ENCODE data around the gene SH3TC2. TPM values are rescaled to one million over a fixed set of nuclear protein-coding genes. Genes with fewer than 3 reads are reported as not detected.
A peak's percentile ranks its signal among the peaks of the same experiment; 100 is the strongest.

Gene SH3TC2
- total RNA-seq, 4 donors from 2014 or later: 2.5 to 3.8 (median 2.9) TPM

- Histone ChIP-seq H3K4me1 (peaks cover 0 to 27% (median 6%) of the 10 kb centered on the region in 3 donors), H3K4me3 (no peak overlapping the region), H3K27ac (no peak overlapping the region), H3K9me3 (no peaks in the 10 kb centered on the region), H3K27me3 (no peaks in the 10 kb centered on the region), H3K36me3 (no peaks in the 10 kb centered on the region)
- WGBS, 2 donors: 65 to 68% methylated on average over 5 of the region's 5 CpGs
- intact Hi-C loops (cut with DNase I): loop anchor here (10.0 kb wide), 1 partner anchor 267 kb away; no protein-coding TSS in a partner anchor
- TF ChIP-seq POLR2A (IDR thresholded peaks at IDR 0.05): no peak
- TF ChIP-seq, protein P1, sequence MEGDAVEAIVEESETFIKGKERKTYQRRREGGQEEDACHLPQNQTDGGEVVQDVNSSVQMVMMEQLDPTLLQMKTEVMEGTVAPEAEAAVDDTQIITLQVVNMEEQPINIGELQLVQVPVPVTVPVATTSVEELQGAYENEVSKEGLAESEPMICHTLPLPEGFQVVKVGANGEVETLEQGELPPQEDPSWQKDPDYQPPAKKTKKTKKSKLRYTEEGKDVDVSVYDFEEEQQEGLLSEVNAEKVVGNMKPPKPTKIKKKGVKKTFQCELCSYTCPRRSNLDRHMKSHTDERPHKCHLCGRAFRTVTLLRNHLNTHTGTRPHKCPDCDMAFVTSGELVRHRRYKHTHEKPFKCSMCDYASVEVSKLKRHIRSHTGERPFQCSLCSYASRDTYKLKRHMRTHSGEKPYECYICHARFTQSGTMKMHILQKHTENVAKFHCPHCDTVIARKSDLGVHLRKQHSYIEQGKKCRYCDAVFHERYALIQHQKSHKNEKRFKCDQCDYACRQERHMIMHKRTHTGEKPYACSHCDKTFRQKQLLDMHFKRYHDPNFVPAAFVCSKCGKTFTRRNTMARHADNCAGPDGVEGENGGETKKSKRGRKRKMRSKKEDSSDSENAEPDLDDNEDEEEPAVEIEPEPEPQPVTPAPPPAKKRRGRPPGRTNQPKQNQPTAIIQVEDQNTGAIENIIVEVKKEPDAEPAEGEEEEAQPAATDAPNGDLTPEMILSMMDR (IDR thresholded peaks at IDR 0.05): no peak
- no peak for DNase-seq
Observed at GRCh38 chr5:149002053-149002452, 60.8 kb downstream of the SH3TC2 start.

DNA sequence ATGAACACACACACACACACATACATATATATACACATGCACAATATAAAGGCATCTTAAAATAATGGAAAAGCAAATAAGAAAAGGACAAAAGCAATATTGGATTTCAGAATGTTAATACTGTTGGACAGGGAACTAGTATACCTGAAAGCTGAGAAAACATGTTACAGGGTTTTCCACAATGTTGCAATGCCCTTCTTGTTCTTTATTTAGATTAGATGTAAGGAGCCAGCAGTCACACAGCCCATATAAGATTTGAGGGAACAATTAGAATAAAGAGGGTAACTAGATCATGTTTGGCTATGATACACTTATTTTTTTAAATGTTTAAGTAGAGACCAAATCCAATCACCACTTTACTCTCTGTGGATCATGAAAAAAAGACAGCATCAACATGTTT lies 61.7 kb downstream of the SH3TC2 start:
- H3K27me3 ChIP-seq: no peaks in the 10 kb centered on the region
- DNase-seq: no peak
- no peaks in the 10 kb centered on the region for H3K36me3 ChIP-seq
- no peak for TF ChIP-seq POLR2A (IDR thresholded peaks at IDR 0.05)
- TF ChIP-seq, protein P1 (IDR thresholded peaks at IDR 0.05): no peak
- intact Hi-C loops (cut with DNase I): loop anchor here (10.0 kb wide), 1 partner anchor 266 kb away; no protein-coding TSS in a partner anchor
- no peak overlapping the region for H3K4me3 ChIP-seq
- H3K27ac ChIP-seq: no peak overlapping the region
- H3K9me3 ChIP-seq: no peaks in the 10 kb centered on the region
- H3K4me1 ChIP-seq: peaks cover 0 to 33% (median 10%) of the 10 kb centered on the region in 3 donors

DNA sequence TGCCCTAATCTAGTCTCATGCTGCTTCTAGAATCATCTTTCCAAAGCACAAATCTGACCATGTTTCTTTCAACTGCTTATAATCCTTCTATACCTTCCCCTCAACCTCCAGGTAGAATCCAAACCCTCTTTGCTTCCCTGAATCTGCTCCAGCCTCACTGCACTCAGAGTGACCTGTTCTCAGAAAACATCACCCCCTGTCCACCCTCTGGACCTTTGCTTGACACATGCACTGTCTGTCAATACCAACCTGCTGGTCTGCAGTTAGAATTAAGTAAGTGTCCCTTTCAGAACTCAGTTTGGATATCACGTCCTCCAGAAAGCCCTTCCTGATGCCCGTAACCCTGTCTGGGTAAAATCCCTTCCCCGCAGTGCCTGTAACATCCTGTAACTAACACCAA lies 63.1 kb downstream of the SH3TC2 start:
- Histone ChIP-seq H3K36me3 (no peaks in the 10 kb centered on the region), H3K4me3 (no peak overlapping the region), H3K27ac (no peak overlapping the region), H3K27me3 (no peaks in the 10 kb centered on the region), H3K9me3 (no peaks in the 10 kb centered on the region), H3K4me1 (peaks cover 0 to 33% (median 7%) of the 10 kb centered on the region in 3 donors)
- intact Hi-C loops (cut with DNase I): loop anchor here (10.0 kb wide), 3 partner anchors 95 to 265 kb away; partner anchors contain the start of gene ADRB2
- DNase-seq: no peak
- TF ChIP-seq, protein P1 (IDR thresholded peaks at IDR 0.05): no peak
- no peak for TF ChIP-seq POLR2A (IDR thresholded peaks at IDR 0.05)
- 73% methylated on average over 3 of the region's 3 CpGs; no CpG with 5 or more reads in 1 of the 2 donors for WGBS, 2 donors

DNA sequence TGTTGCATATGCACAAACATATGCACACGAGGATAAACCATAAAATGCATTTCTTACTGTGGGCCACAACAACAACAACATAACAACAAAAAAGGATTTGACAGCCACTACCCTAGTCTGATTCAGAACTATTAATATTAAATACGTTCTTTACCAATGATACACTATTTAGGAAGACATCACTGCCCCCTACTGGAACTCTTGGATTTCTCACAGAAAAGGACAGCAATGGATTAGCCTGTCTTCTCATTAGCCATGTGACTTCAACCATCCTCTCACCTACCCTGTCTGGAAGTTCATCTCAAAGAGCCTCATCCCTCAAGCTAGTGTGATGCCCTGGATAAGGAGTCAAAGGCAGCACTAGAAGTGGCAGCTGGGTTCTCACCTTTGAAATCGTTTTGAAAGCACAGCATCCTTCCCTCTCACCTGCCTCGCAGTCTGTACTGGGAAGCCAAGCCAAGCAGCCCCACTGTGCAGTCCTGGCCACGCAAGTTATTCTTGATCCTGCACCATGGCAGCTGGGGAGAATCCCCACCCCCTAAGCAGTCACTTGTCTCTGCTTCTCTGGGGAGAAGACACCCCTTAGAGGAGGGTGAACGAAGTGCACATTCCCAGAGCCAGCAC lies 64.6 kb downstream of the SH3TC2 start:
- DNase-seq: no peak
- no peak overlapping the region for H3K27ac ChIP-seq
- 18 to 39% methylated on average over 3 to 4 of the region's 6 CpGs for WGBS, 2 donors
- peaks cover 0 to 30% (median 7%) of the 10 kb centered on the region in 3 donors for H3K4me1 ChIP-seq
- intact Hi-C loops (cut with DNase I): loop anchor here (10.0 kb wide), 2 partner anchors 93 to 173 kb away; partner anchors contain the start of gene ADRB2
- TF ChIP-seq POLR2A (IDR thresholded peaks at IDR 0.05): no peak
- TF ChIP-seq, protein P1 (IDR thresholded peaks at IDR 0.05): peak; percentile 43 to 81 (median 66)
- no peaks in the 10 kb centered on the region for H3K36me3 ChIP-seq
- no peak overlapping the region for H3K4me3 ChIP-seq
- H3K9me3 ChIP-seq: no peaks in the 10 kb centered on the region
- no peaks in the 10 kb centered on the region for H3K27me3 ChIP-seq

DNA sequence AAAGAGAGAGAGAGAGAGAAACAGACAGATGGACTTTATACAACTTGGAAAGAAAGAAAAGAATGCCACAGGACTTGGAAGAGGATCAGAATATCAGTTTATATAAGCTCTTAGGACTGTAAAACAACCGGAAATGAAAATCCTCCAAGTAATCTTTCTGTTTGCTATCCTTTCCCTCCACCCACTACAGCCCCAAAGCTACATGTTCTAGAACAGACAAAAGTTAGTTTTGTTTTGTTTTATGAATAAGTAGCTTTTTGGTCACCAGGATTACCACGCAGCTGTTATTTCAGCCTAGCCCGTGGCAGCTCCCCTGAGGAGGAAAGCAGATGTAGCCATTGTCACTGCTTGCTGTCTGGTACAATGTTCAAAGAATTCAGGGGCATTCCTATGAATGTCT lies 66.6 kb downstream of the SH3TC2 start:
- Histone ChIP-seq H3K27me3 (no peaks in the 10 kb centered on the region), H3K27ac (peak overlapping the region in 2 of 4 donors; percentile 42 to 62), H3K4me3 (no peak overlapping the region), H3K36me3 (no peaks in the 10 kb centered on the region), H3K9me3 (no peaks in the 10 kb centered on the region), H3K4me1 (peaks cover 0 to 39% (median 10%) of the 10 kb centered on the region in 3 donors)
- 27 to 30% methylated on average over 3 of the region's 3 CpGs for WGBS, 2 donors
- intact Hi-C loops (cut with DNase I): loop anchor here (10.0 kb wide), 2 partner anchors 91 to 171 kb away; partner anchors contain the start of gene ADRB2
- DNase-seq: no peak
- TF ChIP-seq, protein P1 (IDR thresholded peaks at IDR 0.05): no peak
- no peak for TF ChIP-seq POLR2A (IDR thresholded peaks at IDR 0.05)

All from esophagus squamous epithelium (tissue), 5 donors.